Esophagus squamous epithelium (tissue), 5 donors: ENCODE measurements around the gene CLEC18B. TPM values are rescaled to one million over a fixed set of nuclear protein-coding genes. Genes with fewer than 3 reads are reported as not detected.
"Not testable (repeated sequence)": the region's sequence is repeated elsewhere in the genome, so short reads cannot be mapped to it uniquely, and the experiment has no call there.

Experiments used
- DNase-seq: peaks from one replicate; lab custom pipeline; 2025; lab: John Stamatoyannopoulos, UW
- H3K27ac ChIP-seq, 4 donors: fragments of 200-600 bp; sonication (generic); one replicate each; pipeline ENCODE4 v1.5.1; 2016 to 2019; ENCODE audit warnings: mild to moderate bottlenecking in 1 of 4
- H3K27me3 ChIP-seq, 4 donors: fragments of 200-600 bp; sonication (generic); 1 replicate in 3 of 4; 2 replicates in 1 of 4; pipeline versions ENCODE4 v1.5.1 to v1.6.0; 2017 to 2021; ENCODE audit warnings: antibody characterized with exemption in 1 of 4
- H3K36me3 ChIP-seq, 3 donors: fragments of 200-600 bp; sonication (generic); one replicate each; pipeline ENCODE4 v1.5.1; 2016 to 2019
- H3K4me1 ChIP-seq, 3 donors: fragments of 200-600 bp; sonication (generic); one replicate each; pipeline ENCODE4 v1.5.1; 2017 to 2019
- H3K4me3 ChIP-seq, 4 donors: fragments of 200-600 bp; sonication (generic); 1 replicate in 3 of 4; 2 replicates in 1 of 4; pipeline ENCODE4 v1.5.1; 2016 to 2019; ENCODE audit warnings: mild to moderate bottlenecking in 2 of 4, moderate library complexity in 1 of 4
- H3K9me3 ChIP-seq, 3 donors: fragments of 200-600 bp; sonication (generic); one replicate each; pipeline ENCODE4 v1.5.1; 2016 to 2019
- CTCF ChIP-seq, 6 experiments: fragments of 450-650 bp in 4 of 6; fragments of 200-600 bp in 2 of 6; sonication (generic) in 2 of 6; IDR thresholded peaks; one replicate each; pipeline ENCODE4 v1.5.1; 2016 to 2019; ENCODE audit warnings: antibody characterized with exemption in 6 of 6, mild to moderate bottlenecking in 4 of 6, moderate library complexity in 4 of 6
- POLR2A ChIP-seq, 4 donors: fragments of 450-650 bp; IDR thresholded peaks; one replicate each; pipeline ENCODE4 v1.6.1; 2017; ENCODE audit warnings: antibody characterized with exemption in 4 of 4, mild to moderate bottlenecking in 4 of 4, moderate library complexity in 3 of 4
- WGBS, 2 donors: methylation state at CpG; one replicate each; pipeline ENCODE4 v1.1.5; 2018; 5-methylcytosine and 5-hydroxymethylcytosine counted together
- intact Hi-C: fragments of 100-400 bp; cut with DNase I; formaldehyde crosslinking; loops from one replicate; pipeline ENCODE4 v1.15.0; 2022
- total RNA-seq, 4 donors: library from RNA; depleted of rRNA; stranded (reverse); fragments of >200 nt; gene quantifications; one replicate each; pipeline ENCODE4 v1.1.0, GENCODE V29; 2016
- donor health status: DM: yes; HTN: yes; CAD: no.

CLEC18B gene
- total RNA-seq, 4 donors from 2014 or later: 0.38 to 6.2 (median 2.6) TPM

DNA sequence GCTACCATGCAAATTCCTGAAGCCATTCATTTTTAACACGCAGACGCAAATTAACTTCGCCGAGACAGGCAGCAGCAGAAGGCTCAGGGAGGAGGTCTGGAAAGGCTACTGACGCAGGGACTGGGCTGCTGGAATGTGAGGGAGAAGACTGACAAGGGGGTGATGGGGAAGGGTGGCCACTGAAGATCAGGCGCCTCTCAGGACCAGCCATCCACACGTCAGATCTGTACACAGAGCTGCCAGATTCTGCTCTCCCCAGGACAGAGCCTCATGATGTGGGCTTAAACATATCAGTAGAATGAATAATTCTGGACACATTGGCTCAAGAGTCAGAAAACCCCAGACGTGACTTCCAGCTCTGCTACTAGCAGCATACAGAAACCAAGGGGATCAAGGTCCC, 25.6 kb upstream of the CLEC18B start:
- DNase-seq: no peak
- peaks cover 25 to 52% (median 28%) of the 10 kb centered on the region in 3 donors for H3K4me1 ChIP-seq
- intact Hi-C loops: no loop called here
- TF ChIP-seq CTCF (IDR thresholded peaks at IDR 0.05) (no peak), POLR2A (IDR thresholded peaks at IDR 0.05) (no peak)
- peaks cover 0 to 13% (median 0%) of the 10 kb centered on the region in 3 donors for H3K36me3 ChIP-seq
- no peaks in the 10 kb centered on the region for H3K27me3 ChIP-seq
- no peak overlapping the region for H3K4me3 ChIP-seq
- no peaks in the 10 kb centered on the region for H3K9me3 ChIP-seq
- 89 to 99% methylated on average over 8 of the region's 8 CpGs for WGBS, 2 donors
- H3K27ac ChIP-seq: peak overlapping the region in 2 of 4 donors; percentile 87

DNA sequence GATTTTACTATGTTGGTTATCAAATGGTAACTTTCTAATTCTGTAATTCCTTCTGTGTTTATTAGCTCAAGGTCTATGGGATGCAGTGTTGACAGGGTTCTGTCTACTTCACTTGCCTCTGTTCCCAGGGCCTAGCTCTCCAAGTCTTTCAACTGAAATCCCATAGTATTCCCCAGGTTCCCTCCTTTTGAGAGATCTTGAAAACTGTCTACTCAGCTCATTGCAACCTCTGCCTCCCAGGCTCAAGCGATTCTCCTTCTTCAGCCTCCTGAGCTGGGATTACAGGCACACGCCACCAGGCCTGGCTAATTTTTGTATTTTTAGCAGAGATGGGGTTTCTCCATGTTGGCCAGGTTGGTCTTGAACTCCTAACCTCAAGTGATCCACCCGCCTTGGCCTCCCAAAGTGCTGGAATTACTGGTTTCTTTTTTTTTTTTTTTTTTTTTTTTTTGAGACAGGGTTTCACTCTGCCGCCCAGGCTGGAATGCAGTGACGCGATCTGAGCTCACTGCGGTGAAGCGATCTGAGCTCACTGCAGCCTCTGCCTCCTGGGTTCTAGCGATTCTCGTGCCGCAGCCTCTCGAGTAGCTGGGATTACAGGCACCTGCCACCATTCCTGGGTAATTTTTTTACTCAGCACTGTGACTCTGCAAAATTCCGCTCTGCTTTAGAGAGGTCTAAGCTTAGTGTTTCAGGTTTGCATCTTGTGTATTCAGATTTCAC, 22.5 kb upstream of the CLEC18B start:
- H3K4me3 ChIP-seq, H3K36me3 ChIP-seq, H3K9me3 ChIP-seq, DNase-seq, H3K27me3 ChIP-seq, H3K27ac ChIP-seq, intact Hi-C loops: not testable (repeated sequence)
- 89 to 97% methylated on average over 12 to 13 of the region's 13 CpGs for WGBS, 2 donors
- peaks cover 7 to 31% (median 11%) of the 10 kb centered on the region in 3 donors for H3K4me1 ChIP-seq

DNA sequence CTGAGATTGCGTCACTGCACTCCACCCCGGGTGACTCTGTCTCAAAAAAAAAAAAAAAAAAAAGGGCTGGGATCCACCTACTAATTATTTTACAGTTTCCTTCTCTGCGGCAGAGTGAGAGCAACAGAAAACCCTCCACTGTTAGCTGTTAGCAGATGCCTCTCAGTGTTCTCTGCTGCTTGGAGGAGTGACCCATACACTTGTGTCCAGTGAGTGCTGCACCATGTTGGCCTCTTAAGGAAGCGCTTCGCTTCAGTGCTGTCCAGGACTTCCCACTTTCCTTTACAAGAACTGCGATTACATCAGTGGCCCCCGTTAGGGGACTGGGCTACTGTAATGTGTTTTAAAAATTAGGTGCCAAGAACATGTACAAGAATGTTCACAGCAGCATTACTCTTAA, 18.4 kb upstream of the CLEC18B start:
- no peak overlapping the region for H3K27ac ChIP-seq
- DNase-seq: no peak
- no peak overlapping the region for H3K4me3 ChIP-seq
- 66% methylated on average over 7 of the region's 7 CpGs for WGBS, 2 donors
- H3K27me3 ChIP-seq: no peaks in the 10 kb centered on the region
- H3K36me3 ChIP-seq: peaks cover 0 to 8% (median 0%) of the 10 kb centered on the region in 3 donors
- no peak for TF ChIP-seq CTCF (IDR thresholded peaks at IDR 0.05)
- no peak for TF ChIP-seq POLR2A (IDR thresholded peaks at IDR 0.05)
- H3K9me3 ChIP-seq: no peaks in the 10 kb centered on the region
- intact Hi-C loops: no loop called here
- H3K4me1 ChIP-seq: peaks cover 0 to 13% (median 0%) of the 10 kb centered on the region in 3 donors

GRCh38 chr16:74438492-74438979, 17.3 kb upstream of the CLEC18B start:
- WGBS, 2 donors: 60 to 72% methylated on average over 7 of the region's 7 CpGs
- Histone ChIP-seq H3K4me1 (peaks cover 0 to 13% (median 0%) of the 10 kb centered on the region in 3 donors), H3K9me3 (no peaks in the 10 kb centered on the region), H3K4me3 (no peak overlapping the region), H3K27me3 (no peaks in the 10 kb centered on the region), H3K27ac (no peak overlapping the region), H3K36me3 (peaks cover 0 to 8% (median 0%) of the 10 kb centered on the region in 3 donors)
- DNase-seq: no peak
- intact Hi-C loops: no loop called here
- TF ChIP-seq CTCF (IDR thresholded peaks at IDR 0.05) (no peak), POLR2A (IDR thresholded peaks at IDR 0.05) (no peak)

GRCh38 chr16:74431516-74431915, 10.2 kb upstream of the CLEC18B start:
- Histone ChIP-seq H3K4me3 (no peak overlapping the region), H3K4me1 (no peaks in the 10 kb centered on the region), H3K9me3 (no peaks in the 10 kb centered on the region), H3K27me3 (no peaks in the 10 kb centered on the region), H3K36me3 (no peaks in the 10 kb centered on the region), H3K27ac (no peak overlapping the region)
- TF ChIP-seq CTCF (IDR thresholded peaks at IDR 0.05) (no peak), POLR2A (IDR thresholded peaks at IDR 0.05) (no peak)
- intact Hi-C loops: no loop called here
- 44 to 83% methylated on average over 3 of the region's 5 CpGs for WGBS, 2 donors
- no peak for DNase-seq
